GM21786 (cell line): Measurements from ENCODE around the gene LMTK3.
"Not testable (repeated sequence)": the region's sequence is repeated elsewhere in the genome, so short reads cannot be mapped to it uniquely, and the experiment has no call there.

Source experiments
- ATAC-seq: cut with Tn5 transposase; IDR thresholded peaks from one replicate; pipeline ENCODE4 v1.9.1; 2021; ENCODE audit not compliant: unreplicated experiment

LMTK3 gene

DNA sequence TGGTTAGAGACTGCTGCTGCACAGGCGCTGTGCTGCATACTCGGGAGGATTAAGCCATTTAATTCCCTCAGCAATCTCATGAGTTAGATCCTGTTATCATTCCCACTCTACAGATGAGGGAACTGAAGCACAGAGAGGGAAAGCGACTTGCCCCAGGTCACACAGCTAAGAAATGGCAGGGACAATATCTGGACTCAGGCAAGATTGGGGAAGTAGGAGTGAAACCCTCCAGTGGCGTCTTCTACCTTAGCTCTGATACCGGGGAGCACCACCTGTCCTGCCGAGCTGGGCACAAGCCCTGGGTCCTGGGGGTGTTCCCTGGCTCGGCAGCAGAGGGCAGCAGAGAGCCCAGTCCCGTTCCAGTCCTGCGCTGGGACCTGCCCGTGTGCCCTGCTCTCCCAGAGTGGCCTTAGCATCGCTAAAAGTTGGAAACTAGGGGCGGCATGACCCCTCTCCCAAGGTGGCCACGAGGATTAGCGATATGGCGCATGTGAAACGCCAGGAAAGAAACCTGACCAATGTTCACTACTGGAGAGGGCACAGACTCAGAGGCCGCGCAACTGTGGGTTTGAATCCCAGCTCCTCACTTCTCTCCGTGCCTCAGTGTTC lies 21.9 kb downstream of the LMTK3 start:
- no peak for ATAC-seq

DNA sequence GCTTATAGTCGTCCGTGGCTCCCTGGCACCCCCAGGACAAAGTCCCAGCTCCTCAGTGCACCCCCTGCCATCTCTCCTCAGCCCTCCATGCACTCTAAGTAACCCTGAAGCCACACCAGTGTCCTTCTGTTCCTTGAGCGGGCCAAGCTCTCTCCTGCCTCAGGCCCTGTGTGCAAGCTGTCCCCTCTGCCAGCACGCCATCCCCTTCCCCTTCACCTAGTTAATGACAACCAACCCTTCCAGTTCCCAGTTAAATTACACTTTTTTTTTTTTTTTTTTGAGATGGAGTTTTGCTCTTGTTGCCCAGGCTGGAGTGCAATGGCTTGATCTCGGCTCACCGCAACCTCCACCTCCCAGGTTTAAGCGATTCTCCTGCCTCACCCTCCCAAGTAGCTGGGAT lies 23.2 kb downstream of the LMTK3 start:
- ATAC-seq: not testable (repeated sequence)

DNA sequence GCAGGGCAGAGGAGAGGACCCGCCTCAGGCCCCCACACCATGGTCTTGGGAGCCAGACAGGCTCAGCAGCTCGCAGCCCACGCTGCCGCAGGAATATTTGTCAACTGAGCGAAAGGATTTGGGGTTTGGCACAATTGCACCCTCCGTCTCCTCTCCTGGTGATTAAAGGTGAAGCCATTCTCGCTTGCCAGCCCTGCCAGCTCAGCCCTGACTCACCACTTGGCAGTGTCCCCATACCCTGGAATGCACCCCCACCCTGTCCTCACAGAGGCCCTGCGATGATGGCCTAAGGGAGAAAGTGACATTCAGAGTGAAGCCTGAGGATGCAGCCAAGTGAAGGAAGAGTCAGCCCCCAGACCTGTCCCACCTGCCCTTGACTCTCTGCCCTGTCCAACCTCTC lies 23.7 kb downstream of the LMTK3 start:
- ATAC-seq: no peak

DNA sequence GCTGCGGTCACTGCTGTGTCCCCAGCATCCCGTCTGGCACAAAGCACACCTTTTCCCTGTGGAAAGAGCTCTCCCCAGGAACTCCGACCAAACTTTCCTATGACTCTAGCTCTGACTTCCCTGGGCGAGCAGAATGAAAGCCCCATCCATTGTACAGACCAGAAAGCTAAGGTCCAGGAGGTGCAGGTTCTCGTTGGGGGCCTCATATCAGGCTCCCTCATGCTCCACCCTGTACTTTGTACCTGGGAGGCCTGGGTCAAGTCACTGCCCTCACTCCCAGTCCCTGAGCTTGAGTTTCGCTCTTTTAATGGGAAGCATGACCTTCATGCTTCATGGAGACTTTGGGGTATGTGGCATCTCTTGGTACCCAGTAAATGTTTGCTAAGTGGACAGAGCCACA lies 24.1 kb downstream of the LMTK3 start:
- ATAC-seq: no peak

DNA sequence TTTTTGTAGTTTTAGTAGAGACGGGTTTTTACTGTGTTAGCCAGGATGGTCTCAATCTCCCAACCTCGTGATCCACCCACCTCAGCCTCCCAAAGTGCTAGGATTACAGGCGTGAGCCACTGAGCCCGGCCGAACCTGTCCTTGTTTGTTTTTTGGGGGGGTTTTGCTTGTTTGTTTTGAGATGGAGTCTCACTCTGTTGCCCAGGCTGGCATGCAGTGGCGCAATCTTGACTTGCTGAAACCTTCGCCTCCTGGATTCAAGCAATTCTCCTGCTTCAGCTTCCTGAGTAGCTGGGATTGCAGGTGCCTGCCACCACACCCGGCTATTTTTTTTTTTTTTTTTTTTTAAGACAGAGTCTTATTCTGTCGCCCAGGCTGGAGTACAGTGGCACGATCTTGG lies 24.9 kb downstream of the LMTK3 start:
- ATAC-seq: not testable (repeated sequence)

DNA sequence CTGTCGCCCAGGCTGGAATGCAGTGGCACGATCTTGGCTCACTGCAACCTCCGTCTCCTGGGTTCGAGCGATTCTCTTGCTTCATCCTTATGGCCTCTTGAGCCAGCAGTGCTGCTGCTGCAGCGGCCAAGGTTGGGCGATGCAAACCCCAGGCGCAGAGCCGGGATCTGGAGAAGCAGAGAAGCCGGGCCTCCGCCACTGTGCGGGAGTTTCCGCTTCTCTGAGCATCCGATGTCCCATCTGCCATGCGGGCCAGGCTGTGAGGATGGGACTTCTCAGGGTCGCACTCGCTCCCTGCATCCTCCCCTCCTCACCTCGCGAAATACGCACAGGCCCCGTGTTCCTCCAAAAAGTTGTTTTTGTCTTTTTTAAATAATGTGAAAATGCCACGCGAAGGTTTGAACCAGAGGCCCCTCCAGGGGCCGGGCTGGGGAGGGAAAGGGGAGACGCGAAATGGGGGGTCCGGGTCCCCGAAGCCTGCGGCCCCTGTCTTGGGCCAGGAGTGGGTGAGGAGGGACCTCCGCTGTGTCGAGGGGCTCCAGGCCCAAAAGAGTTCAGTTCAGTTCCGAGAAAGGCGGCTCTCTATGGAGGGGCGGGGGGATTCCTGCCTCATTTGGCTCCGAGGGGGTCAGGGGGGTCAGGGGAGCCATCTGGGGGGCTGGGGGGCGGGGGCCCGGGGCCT lies 26.6 kb downstream of the LMTK3 start:
- ATAC-seq: no peak

DNA sequence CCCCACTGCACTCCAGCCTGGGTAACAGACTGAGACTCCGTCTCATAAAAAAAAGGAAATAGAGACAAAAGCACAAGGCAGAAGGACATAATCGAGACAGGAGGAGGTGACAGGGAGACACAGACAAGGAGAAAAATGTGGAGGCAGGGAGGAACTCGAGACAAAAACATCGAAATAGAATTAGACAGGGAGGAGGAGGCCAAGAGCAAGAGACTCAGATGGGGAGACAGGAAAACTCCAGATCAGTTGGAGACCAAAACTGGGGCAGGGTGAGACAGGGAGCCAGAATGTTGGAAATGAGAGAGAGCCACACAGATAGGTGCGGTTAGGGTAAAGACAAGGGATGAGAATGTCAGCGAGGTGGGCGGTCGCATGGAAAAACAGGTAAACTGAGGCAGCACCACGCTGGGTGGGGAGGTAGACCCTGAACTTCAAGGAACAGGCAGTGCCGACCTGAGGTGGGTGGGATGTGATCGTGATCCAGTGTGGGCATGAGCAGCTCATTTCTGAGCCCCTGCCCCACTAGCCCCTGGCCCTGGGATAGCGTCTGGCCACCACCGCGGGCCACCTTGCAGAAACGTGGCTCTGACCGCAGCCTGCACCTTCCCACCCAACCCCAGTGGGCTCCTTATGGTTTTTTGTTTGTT lies 27.3 kb downstream of the LMTK3 start:
- no peak for ATAC-seq

DNA sequence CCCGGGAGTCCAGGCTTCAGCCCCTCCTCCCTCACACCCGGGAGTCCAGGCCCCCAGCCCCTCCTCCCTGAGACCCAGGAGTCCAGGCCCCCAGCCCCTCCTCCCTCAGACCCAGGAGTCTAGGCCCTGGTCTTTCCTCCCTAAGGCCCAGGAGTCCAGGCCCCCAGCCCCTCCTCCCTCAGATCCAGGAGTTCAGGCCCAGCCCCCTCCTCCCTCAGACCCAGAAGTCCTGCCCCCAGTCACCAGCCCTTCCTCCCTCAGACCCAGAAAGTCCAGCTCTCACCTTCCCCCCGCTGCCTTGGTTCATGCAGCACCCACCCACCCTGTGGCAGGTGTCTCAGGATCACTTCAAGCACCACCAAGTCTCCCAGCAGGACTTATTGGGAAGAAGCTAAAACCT lies 28.3 kb downstream of the LMTK3 start:
- ATAC-seq: no peak

DNA sequence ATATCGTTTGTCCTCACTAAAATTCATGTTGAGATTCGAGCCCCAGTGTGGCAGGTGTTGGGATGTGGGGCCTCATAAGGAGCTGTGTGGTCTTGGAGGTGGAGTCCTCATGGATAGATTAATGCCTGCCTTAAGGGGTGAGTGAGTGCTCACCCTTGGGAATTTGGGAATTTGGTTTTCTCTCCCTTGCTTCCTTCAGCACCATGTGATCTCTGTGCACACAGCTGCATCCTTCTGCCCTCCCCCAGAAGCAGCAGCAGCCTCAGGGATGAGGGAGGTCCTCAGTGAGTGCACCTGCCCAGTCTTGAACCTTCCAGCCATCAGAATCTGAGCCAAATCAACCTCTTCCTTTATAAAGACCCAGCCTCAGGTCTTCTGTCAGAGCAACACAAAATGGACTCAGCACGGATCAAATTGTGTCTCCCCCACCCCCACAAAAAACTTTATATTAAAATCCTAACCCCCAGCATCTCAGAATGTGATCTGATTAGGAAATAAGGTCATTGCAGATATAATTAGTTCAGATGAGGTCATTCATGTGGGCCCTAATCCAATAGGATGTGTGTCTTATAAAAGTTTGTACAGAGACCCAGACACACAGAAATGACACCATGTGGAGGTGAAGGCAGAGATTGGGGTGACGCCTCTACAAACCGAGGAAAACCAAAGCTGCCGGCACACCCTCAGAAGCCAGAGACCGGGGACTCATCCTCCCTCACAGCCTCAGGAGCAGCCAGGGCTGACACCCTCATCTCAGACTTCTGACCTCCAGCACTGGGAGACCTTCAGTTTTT lies 29.6 kb downstream of the LMTK3 start:
- no peak for ATAC-seq

DNA sequence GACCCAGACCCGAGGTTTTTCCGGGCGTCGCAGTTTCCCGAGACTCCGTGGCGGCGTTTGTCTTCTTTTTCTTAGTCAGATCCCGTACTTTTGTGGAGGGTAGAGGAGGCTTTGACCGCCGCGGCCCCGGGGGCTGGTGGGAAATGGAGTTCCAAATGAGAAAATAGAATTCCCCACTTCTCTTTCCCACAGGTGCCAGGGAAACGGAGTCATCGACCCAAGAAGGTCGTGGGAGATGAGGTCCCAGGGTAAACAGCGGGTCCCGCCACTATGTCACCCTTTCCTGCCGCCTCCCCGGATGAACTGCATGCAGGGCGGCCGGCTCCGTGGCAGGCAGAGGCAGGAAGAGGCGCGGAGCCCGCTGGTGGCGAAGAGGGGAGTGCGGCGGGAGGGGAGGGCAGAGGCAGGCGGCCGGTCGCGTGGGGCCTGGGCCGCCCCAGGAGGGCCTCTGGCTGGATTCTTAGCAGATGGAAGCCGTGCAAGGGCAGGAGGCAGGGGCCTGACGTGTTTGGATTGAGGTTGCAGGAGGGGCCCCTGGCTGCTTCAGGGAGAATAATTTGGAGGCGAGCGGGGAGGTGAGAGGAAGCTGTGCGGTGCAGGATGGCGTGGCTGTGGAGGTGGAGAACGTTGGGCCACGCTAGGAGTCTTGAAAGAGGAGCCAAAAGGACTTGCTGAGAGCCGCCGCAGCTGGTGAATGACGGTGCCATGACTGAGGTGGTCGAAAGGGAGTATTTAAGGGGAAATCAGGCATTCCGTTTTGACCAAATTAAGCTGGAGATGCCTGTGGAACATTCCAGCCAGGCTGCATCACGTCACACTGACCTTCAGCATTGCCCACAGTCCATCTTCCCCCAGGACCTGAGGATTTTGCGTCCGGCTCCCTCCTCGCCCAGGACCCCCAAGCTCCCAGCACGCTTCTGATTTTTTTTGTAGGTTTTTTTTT lies 30.8 kb downstream of the LMTK3 start:
- no peak for ATAC-seq

DNA sequence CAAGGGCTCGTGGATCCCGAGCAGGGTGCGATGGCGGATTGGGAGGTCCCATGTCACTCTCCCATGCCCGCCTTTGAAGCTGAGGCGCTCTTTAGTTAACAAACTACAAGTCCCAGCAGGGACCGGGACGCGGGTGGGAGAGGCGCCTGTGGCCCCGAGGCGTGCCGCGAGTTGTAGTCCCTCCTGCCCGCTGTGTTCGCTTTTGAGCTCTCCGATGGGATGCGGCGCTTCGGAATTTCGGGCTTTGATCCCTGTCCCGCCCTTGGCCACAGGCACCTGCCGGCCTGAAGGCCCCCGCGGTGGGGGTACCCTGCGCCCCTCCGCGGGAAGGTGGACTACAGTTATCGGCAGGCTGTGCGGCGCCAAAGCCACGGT lies 31.5 kb downstream of the LMTK3 start:
- ATAC-seq: no peak

DNA sequence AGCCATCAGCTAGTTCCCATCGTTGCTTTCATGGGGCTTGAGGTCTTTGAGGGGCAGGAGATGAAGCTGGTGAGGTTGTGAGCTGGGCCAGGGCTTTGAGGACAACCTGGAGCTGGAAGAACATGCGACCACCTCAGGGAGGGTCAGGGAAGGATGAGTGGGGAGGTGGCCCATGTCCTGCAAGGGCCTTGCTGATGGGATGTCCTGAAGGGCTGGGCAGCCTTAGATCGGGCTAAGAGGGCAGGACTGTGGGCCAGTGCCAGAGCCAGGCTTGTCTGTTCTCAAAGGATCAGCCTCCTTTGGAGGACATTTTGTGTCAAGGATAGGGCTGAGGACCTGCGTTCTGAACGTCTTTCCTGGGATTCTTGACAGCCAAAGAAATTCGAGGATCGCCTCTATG lies 31.9 kb downstream of the LMTK3 start:
- no peak for ATAC-seq

DNA sequence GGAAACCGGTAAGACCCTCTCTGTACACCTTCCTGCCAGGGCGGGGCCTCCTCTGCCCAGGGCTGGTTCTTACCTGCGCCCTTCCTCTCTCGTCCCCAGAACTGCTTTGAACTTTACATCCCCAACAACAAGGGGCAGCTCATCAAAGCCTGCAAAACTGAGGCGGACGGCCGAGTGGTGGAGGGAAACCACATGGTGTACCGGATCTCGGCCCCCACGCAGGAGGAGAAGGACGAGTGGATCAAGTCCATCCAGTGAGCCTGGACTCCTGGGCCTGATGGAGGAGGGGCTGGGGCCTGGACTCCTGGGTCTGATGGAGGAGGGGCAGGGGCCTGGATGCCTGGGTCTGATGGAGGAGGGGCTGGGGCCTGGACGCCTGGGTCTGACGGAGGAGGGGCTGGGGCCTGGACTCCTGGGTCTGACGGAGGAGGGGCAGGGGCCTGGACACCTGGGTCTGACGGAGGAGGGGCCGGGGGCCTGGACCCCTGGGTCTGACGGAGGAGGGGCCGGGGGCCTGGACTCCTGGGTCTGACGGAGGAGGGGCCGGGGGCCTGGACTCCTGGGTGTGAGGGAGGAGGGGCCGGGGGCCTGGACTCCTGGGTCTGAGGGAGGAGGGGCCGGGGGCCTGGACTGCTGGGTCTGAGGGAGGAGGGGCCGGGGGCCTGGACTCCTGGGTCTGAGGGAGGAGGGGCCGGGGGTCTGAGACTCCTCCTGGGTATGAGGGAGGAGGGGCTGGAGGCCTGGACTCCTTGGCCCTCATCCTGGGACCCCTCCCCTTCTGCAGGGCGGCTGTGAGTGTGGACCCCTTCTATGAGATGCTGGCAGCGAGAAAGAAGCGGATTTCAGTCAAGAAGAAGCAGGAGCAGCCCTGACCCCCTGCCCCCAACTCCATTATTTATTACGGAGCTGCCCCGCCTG lies 33.0 kb downstream of the LMTK3 start:
- no peak for ATAC-seq

DNA sequence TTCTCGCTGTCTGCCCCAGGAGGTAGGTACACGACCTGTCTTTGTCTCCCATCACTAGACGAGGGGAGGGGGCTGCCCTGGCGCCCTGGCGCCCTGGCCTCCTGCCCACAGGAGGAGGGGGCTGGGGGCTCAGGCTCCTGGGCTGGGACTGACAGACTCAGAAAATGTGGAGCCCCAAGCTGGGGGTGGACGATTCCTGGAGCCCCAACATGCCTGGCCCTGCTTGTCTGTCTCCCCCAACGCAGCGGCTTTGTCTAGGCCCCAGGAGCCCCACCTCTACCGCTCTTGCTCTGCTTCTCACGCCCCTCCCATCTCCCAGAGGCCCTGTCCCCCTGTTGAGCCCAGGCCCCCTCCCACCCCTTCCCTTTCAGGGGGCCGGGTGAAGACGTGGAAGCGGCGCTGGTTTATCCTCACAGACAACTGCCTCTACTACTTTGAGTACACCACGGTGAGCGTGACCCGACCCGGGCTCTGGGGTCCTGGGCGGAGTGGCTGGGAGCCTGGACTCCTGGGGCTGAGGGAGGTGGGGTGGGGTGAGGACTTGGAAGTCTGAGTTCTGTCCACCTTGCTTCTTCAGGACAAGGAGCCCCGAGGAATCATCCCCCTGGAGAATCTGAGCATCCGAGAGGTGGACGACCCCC lies 33.8 kb downstream of the LMTK3 start:
- ATAC-seq: no peak

DNA sequence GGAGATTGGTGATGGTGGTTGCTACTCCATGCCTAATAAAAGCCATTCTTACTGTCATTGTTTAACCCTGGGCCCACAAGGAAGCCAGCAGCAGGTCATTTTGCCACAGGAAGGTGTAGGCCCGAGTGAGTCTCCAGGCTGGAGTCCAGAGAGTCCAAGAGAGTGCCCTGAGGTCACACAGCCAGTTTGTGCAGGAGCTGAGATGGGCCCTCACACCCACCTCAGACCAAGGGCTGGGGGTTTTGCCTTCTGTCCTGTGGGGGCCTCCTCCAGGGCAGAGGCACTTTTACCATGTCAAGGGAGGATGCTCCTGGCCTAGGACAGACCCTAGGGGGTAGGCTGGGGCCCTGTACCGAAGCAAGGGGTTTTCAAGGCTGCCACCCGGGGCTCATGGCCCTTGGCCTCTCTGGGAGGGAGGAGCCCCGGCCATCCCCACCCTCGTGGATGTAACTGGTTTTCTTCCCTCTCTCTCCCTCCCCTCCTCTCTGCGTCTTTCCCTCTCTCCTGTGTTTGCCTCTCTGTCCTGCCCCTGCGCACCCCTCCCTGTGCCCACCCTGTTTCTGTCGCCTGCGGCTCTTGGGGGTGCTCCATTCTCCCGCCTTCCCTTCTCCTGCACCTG lies 34.5 kb downstream of the LMTK3 start:
- ATAC-seq: no peak

DNA sequence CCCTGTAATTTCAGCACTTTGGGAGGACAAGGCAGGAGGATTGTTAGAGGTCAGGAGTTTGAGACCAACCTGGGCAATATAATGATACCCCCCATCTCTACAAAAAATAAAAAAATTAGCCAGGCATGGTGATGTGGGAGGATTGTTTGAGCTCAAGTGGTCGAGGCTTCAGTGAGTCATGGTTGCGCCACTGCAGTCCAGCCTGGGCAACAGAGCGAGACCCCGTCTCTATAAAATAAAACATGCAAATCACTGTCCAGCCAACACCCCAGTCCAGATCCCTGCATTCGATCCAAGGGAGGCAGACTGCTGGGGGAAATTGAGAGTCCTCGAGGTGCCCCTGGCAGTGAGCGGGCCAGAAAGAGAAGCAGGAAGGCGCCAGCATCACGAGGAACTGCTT lies 35.5 kb downstream of the LMTK3 start:
- ATAC-seq: no peak

DNA sequence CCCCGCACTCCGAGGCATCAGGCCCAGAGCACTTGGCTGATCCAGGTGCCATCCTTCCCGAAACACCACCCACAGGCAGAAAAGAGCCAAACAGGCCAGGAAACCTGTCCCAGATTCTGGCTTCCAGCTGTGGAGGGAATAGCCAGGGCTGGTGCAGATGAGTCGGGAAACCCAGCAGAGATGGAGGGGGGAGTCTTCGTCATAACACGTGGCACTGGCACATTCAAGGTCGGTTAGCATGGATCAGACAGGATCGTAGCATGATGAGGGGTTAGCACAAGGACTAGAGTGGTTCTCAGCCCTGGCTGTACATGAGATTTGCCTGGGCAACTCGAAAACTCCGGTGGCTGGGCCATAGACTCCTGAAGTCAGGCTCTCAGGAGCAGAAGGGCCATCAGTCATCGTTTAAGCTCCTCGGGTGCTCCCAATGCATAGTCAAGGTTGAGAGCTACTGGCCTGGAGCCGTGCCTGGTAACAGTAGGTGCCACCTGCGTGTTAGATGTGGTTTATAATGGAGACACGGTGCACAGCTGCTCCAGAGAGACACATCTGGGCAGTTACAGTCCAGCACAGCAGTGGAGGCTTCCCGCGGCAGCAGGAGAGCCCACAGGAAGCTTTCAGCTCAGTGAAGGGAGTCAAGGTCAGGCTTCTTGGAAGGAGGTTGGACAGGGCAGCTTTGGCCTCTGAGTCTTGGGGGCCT lies 36.1 kb downstream of the LMTK3 start:
- ATAC-seq: no peak

DNA sequence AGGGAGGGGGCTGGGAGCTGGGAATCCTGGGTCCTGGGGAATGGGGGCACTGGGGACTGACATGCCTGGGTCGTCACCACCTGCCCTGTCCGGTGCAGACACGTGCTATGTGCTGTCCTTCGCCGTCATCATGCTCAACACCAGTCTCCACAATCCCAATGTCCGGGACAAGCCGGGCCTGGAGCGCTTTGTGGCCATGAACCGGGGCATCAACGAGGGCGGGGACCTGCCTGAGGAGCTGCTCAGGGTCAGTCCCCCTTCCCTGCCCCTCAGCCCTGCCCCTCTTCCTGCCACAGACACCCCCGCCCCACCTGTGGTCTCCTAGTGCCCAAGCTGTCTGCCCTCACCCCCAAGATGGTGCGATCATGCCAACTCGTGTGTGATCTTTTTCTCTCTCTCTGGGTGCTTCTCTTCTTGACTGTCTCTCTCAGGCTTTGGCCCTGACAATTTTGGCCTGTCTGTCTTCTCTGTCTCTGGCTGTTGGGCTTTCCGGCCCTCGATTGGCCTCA lies 37.5 kb downstream of the LMTK3 start:
- no peak for ATAC-seq
